GM12878 (cell line): ENCODE measurements around the gene PDGFC. TPM values are rescaled to one million over a fixed set of nuclear protein-coding genes. Genes with fewer than 3 reads are reported as not detected.

Experiments used
- MEF2A ChIP-seq: IDR thresholded peaks from 2 replicates; pipeline ENCODE4 v1.6.1; 2011; ENCODE audit warnings: low read depth, mild to moderate bottlenecking, low read length, moderate library complexity; ENCODE audit not compliant: insufficient read depth
- MEF2B ChIP-seq: fragments of 450-650 bp; IDR thresholded peaks from 2 replicates; pipeline ENCODE4 v1.6.1; 2018; ENCODE audit warnings: mild to moderate bottlenecking, moderate library complexity; ENCODE audit not compliant: partially characterized antibody, poor library complexity, severe bottlenecking
- PML ChIP-seq: IDR thresholded peaks from 2 replicates; pipeline ENCODE4 v1.6.1; 2012; ENCODE audit warnings: low read length, inconsistent platforms
- RCOR1 ChIP-seq: conservative IDR thresholded peaks from 2 replicates; pipeline ENCODE4 v1.6.1; 2012; ENCODE audit warnings: low read depth, low read length, improper control_type of control experiment
- RELA ChIP-seq: fragments of 450-650 bp; IDR thresholded peaks from 2 replicates; pipeline ENCODE4 v1.8.0; 2014; ENCODE audit warnings: borderline replicate concordance; ENCODE audit not compliant: partially characterized antibody
- ZNF622 ChIP-seq: fragments of 450-650 bp; IDR thresholded peaks from 2 replicates; pipeline ENCODE4 v1.6.1; 2017; ENCODE audit warnings: mild to moderate bottlenecking, inconsistent platforms
- ZSCAN29 ChIP-seq: fragments of 450-650 bp; IDR thresholded peaks from 2 replicates; pipeline ENCODE4 v1.6.1; 2017; ENCODE audit warnings: mild to moderate bottlenecking, moderate library complexity
- polyA plus RNA-seq, 11 experiments: library from polyadenylated mRNA; depleted of rRNA in 4 of 11; unstranded in 6 of 11; stranded (reverse) in 5 of 11; fragments of >200 nt; fragmentation: Nextera tagmentation in 4 of 11; fragmentation: Illumina TruSeq in 1 of 11; extraction: Ambion mirVana in 4 of 11; extraction: Trizol in 1 of 11; gene quantifications; 1 replicate in 1 of 11; 2 replicates in 10 of 11; pipeline versions ENCODE4 v1.2.1 to v1.2.3, GENCODE V29; 2011 to 2016; ENCODE audit warnings: inconsistent platforms in 2 of 11, missing spikeins in 2 of 11, low read depth in 1 of 11
- total RNA-seq, 4 experiments: library from RNA; depleted of rRNA in 3 of 4; stranded (reverse); fragments of >200 nt in 3 of 4; fragmentation: Illumina TruSeq in 1 of 4; extraction: Trizol in 1 of 4; gene quantifications; 2 replicates each; pipeline versions ENCODE4 v1.2.1 to v1.2.3, GENCODE V29; 2013 to 2021
- TF ChIP-seq, protein P1 (sequence below): fragments of 450-650 bp; IDR thresholded peaks from 2 replicates; pipeline ENCODE4 v1.6.1; 2016; ENCODE audit warnings: mild to moderate bottlenecking, moderate library complexity, borderline replicate concordance
- TF ChIP-seq, protein P2 (sequence below): IDR thresholded peaks from 2 replicates; pipeline ENCODE4 v1.6.1; 2011; ENCODE audit warnings: borderline replicate concordance, low read depth, mild to moderate bottlenecking, moderate library complexity, mixed read lengths, low read length; ENCODE audit not compliant: insufficient read depth; ENCODE audit errors: extremely low read length
- TF ChIP-seq, protein P3 (sequence below): fragments of 450-650 bp; IDR thresholded peaks from 2 replicates; pipeline ENCODE4 v1.6.1; 2017; ENCODE audit warnings: mild to moderate bottlenecking
- TF ChIP-seq, protein P4 (sequence below): fragments of 150-350 bp; IDR thresholded peaks from 2 replicates; pipeline ENCODE4 v1.6.1; 2016; ENCODE audit warnings: low read depth, low read length

PDGFC gene
- total and polyA plus RNA-seq, 10 of the 15 experiments (the other 5 are each of a cell fraction or from before 2014, with no cell fraction given), result 0.02 to 0.18 TPM; not detected in 8

DNA sequence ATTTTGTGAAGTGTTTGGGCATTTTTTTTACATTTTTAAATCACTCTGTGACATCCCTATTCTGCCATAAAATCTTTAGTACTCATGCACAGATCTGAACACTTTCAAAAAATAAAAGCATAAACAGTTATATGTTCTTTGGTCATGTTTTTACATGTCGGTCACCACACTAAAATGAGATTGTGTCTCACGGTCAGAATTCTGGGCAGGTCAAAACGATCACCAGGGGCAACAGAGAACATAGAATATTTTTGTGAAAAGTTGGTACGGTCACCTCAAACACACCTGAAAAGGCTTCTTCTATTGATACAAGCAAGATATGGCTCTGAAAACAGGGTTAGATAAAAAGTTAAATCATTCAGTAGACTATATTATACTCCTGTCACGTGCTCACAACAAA, 189.1 kb downstream of the PDGFC start (continued):
- TF ChIP-seq, protein P1, sequence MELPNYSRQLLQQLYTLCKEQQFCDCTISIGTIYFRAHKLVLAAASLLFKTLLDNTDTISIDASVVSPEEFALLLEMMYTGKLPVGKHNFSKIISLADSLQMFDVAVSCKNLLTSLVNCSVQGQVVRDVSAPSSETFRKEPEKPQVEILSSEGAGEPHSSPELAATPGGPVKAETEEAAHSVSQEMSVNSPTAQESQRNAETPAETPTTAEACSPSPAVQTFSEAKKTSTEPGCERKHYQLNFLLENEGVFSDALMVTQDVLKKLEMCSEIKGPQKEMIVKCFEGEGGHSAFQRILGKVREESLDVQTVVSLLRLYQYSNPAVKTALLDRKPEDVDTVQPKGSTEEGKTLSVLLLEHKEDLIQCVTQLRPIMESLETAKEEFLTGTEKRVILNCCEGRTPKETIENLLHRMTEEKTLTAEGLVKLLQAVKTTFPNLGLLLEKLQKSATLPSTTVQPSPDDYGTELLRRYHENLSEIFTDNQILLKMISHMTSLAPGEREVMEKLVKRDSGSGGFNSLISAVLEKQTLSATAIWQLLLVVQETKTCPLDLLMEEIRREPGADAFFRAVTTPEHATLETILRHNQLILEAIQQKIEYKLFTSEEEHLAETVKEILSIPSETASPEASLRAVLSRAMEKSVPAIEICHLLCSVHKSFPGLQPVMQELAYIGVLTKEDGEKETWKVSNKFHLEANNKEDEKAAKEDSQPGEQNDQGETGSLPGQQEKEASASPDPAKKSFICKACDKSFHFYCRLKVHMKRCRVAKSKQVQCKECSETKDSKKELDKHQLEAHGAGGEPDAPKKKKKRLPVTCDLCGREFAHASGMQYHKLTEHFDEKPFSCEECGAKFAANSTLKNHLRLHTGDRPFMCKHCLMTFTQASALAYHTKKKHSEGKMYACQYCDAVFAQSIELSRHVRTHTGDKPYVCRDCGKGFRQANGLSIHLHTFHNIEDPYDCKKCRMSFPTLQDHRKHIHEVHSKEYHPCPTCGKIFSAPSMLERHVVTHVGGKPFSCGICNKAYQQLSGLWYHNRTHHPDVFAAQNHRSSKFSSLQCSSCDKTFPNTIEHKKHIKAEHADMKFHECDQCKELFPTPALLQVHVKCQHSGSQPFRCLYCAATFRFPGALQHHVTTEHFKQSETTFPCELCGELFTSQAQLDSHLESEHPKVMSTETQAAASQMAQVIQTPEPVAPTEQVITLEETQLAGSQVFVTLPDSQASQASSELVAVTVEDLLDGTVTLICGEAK, result no peak
- TF ChIP-seq RCOR1 (no peak), RELA (no peak), MEF2A (no peak), MEF2B (no peak), ZSCAN29 (no peak), ZNF622 (no peak), PML (no peak)
- TF ChIP-seq, protein P2, sequence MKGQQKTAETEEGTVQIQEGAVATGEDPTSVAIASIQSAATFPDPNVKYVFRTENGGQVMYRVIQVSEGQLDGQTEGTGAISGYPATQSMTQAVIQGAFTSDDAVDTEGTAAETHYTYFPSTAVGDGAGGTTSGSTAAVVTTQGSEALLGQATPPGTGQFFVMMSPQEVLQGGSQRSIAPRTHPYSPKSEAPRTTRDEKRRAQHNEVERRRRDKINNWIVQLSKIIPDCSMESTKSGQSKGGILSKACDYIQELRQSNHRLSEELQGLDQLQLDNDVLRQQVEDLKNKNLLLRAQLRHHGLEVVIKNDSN, result no peak
- TF ChIP-seq, protein P3, sequence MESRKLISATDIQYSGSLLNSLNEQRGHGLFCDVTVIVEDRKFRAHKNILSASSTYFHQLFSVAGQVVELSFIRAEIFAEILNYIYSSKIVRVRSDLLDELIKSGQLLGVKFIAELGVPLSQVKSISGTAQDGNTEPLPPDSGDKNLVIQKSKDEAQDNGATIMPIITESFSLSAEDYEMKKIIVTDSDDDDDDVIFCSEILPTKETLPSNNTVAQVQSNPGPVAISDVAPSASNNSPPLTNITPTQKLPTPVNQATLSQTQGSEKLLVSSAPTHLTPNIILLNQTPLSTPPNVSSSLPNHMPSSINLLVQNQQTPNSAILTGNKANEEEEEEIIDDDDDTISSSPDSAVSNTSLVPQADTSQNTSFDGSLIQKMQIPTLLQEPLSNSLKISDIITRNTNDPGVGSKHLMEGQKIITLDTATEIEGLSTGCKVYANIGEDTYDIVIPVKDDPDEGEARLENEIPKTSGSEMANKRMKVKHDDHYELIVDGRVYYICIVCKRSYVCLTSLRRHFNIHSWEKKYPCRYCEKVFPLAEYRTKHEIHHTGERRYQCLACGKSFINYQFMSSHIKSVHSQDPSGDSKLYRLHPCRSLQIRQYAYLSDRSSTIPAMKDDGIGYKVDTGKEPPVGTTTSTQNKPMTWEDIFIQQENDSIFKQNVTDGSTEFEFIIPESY, result no peak
- TF ChIP-seq, protein P4, sequence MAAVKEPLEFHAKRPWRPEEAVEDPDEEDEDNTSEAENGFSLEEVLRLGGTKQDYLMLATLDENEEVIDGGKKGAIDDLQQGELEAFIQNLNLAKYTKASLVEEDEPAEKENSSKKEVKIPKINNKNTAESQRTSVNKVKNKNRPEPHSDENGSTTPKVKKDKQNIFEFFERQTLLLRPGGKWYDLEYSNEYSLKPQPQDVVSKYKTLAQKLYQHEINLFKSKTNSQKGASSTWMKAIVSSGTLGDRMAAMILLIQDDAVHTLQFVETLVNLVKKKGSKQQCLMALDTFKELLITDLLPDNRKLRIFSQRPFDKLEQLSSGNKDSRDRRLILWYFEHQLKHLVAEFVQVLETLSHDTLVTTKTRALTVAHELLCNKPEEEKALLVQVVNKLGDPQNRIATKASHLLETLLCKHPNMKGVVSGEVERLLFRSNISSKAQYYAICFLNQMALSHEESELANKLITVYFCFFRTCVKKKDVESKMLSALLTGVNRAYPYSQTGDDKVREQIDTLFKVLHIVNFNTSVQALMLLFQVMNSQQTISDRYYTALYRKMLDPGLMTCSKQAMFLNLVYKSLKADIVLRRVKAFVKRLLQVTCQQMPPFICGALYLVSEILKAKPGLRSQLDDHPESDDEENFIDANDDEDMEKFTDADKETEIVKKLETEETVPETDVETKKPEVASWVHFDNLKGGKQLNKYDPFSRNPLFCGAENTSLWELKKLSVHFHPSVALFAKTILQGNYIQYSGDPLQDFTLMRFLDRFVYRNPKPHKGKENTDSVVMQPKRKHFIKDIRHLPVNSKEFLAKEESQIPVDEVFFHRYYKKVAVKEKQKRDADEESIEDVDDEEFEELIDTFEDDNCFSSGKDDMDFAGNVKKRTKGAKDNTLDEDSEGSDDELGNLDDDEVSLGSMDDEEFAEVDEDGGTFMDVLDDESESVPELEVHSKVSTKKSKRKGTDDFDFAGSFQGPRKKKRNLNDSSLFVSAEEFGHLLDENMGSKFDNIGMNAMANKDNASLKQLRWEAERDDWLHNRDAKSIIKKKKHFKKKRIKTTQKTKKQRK, result no peak
